GM21447 (cell line): ENCODE measurements around the gene HAAO.
"Not testable (repeated sequence)": the region's sequence is repeated elsewhere in the genome, so short reads cannot be mapped to it uniquely, and the experiment has no call there.

Experiments used
- ATAC-seq: cut with Tn5 transposase; IDR thresholded peaks from one replicate; pipeline ENCODE4 v1.9.1; 2021; ENCODE audit not compliant: unreplicated experiment

HAAO gene

GRCh38 chr2:42752314-42752713 lies 40.1 kb downstream of the HAAO start:
- peak; percentile 60 for ATAC-seq

DNA sequence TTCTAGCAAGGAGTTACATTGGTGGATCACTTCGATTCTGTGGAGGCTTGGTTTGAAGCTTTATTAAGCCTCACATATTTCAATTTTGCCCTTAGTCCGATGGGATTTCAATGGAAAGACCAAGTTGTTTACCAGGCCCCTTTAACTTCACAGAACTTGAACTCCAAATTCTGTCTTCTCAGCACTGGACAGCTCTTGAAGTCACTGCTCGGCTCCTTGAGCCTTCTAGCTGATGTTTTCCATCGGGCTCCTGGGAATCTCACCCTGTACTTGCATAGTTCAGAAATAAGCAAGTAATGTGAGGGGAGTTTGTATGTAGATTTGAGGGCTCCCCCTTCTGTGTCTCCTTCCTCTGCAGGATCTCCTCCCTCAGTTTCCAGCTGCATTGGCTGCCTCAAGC lies 43.5 kb downstream of the HAAO start:
- ATAC-seq = no peak

DNA sequence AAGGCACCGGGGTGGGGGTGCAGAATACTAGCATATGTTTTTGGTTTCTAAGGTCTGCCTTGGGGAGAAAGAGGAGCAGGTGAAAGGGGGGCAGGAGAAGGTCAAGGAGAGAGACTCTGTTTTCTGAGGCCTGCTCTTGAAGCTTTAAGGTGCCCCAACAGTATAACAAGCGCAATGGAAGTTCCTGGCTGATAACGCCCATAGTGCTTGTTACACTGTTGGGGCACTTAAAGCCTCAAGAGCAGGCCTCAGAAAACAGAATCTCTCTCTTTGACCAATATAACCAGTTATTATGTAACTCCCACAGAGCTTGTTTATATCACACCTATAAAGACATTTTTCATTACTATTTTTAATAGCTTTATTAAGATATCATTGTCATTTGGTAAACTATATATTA lies 45.0 kb downstream of the HAAO start:
- no peak for ATAC-seq

DNA sequence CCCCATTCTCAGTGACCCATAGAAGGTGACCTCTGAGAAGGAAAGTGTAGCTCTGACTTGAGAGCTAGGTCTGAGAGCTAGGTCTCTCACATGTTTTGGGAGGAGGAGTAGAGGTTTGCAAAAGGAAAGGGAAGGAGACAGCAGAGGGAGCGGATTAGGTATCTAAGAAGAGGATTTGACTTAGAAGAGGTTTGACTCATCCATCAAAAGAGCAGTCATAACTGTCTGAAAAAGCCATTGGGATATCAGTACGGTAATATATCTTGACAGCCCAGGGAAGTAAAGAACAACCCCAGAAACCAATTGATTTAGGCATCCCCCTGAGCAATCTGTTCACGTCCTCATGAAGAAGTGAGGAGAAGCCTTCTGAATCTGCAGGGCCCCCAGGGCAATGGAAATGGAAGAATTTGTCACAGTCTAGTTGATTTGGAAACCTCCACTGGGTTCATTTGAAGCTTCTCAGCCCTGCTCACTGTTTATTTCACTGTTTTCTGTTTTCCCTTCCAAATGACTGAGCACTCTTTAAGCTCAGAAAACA lies 47.8 kb downstream of the HAAO start:
- no peak for ATAC-seq

- no peak for ATAC-seq
Measured at GRCh38 chr2:42743659-42743990, 48.8 kb downstream of the HAAO start.

DNA sequence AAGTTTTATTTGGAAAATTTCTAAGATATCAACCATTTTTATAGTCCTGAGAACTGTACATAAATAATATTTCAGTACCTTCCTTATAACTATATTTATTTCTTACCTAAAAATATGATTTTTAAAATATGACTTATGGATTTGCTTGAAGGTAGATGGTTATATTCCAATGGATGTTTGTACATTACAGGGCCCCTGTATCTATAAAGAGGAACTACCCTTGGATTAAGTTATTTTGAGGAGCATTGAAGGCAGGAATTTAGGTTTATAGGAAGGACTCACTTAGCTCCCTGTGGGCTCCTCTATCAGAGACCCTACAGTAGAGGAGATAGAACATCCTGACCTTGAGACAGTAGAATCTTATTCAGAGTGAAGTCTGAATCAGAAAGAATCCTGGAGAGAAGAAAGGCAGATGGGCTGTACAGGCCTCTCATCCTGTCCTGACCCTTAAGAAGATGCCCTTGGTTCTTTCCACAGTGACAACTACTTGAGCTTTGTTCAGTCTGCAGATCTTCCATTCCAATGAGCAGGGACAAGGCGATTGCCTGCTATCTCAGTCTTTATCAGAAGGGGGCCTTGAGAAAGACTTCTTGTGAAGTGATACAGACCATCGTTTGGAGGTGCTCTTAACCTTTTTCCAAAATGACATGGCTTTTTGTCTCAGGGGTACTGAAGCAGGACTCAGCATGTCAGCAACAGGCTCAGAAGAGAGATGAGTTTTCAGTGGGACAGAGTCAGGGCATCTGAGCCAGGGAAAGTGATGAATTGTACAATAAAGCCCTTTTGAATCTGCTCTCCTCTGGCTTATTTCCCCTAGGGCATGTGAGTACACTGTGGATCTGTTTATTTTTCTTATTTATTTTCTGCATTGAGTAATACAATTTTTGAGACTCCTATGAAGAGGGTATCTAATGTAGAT lies 49.4 kb downstream of the HAAO start:
- no peak for ATAC-seq

DNA sequence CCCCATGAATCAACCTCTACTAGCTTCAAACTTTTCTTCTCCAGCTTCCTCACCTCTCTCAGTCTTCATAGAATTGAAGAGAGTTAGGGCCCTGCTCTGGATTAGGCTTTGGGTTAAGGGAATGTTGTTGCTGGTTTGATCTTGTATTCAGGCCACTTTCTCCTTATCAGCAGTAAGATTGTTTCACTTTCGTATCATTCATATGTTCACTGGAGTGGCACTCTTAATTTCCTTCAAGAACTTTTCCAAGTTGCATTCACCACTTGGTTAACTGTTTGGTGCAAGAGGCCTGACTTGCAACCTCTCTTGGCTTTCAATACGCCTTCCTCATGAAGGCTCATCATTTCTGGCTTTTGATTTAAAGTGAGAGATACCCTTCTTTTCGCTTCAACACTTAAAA lies 51.2 kb downstream of the HAAO start:
- ATAC-seq = no peak

DNA sequence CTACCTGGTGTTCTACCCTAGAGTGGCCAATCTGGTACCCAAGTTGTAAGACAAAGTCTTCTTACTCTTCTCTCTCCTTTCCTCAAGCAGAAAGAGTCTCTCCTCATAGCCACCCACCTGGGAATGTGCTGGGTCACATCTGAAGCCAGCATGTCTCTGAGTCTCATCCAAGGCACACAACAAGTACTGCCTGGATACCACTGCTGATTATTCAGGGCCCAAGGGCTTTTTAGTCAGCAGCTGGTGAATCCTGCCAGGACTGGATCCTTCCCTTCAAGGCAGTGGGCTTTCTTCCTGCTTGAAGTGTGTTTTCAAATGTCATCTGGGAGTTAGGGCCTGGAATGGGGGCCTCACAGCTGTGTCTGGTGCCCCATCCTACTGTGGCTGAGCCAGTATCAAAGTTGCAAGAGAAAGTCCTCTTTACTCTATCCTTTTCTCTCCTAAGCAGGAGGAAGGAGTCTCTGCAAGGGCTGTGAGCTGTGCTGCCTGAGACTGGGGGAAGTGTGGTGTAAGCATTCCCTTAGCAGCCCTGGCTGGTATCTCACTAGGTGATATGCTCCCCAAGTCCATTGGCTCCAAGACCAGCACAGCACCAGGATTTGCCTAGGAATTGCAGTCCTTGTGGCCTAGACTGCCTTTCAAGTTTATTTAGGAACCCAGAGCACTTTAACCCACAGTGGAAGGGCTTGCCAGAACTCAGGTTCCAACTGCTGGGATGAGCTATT lies 55.6 kb downstream of the HAAO start:
- ATAC-seq = no peak

- no peak for ATAC-seq
Measured at GRCh38 chr2:42733852-42734251, 58.5 kb downstream of the HAAO start.

DNA sequence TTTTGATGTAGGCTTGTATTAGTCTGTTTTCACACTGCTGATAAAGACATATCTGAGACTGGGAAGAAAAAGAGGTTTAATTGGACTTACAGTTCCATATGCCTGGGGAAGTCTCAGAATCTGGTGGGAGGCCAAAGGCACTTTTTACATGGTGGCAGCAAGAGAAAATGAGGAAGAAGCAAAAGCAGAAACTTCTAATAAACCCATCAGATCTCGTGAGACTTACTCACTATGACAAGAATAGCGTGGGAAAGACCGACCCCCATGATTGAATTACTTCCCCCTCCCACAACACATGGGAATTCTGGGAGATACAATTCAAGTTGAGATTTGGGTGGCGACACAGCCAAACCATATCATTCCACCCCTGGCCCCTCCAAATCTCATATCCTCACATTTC lies 61.1 kb downstream of the HAAO start:
- not testable (repeated sequence) for ATAC-seq

DNA sequence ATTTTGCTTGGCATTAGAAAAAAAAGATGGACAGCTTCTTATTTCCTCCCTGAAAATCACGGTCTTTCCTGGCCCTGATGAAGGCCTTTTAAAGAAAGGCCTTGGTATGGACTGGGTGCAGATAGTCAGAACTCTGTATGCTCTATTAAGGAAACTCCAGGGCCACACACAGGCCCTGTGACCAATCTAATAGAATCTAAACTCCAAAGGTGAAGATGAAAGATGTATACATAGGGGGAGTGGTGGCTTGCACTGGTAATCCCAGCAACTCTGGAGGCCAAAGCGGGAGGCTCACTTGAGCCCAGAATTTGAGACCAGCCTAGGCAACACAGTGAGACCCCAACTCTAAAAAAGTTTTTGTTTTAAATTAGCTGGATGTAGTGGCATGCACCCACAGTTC lies 65.7 kb downstream of the HAAO start:
- no peak for ATAC-seq

- ATAC-seq = no peak
Measured at GRCh38 chr2:42725657-42726056, 66.7 kb downstream of the HAAO start.

DNA sequence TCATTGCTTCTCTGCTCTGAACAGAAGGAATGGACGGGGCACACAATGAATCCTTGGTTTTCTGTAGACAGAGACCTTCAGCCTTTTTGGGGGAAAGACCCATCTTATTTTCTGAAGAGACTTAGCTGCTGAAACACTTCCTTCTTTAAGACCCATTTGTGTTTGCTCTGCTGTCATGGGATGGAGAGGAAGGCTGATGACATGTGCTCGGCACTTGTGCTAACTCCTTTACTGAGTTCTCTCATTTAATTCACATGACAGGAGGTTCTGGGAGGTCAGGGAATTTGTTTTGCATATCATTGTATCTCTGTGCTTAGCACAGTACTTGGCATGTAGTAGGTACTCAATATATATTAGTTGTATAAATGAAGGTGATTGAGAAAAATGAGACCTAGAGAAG lies 67.5 kb downstream of the HAAO start:
- no peak for ATAC-seq

DNA sequence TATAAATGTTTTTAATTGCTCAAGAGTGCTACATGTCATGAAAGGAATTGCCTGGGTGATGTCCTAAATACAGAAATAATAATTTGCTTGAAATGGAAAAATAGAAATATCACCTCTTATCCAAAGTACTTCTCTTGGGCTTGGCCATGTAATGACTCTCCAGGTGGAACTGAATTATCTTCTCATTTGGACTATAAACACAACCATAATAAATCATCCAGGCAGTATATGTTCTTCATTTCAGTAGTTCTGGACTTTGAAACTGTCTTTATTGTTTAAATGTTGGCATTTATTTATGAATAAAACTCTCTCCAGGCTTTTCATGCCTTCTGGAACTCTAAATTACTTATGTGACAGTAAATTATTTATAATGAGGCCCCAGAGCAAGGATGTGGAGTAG lies 68.9 kb downstream of the HAAO start:
- ATAC-seq = no peak

GRCh38 chr2:42722320-42723190 lies 69.8 kb downstream of the HAAO start:
- ATAC-seq = peak; percentile 99

DNA sequence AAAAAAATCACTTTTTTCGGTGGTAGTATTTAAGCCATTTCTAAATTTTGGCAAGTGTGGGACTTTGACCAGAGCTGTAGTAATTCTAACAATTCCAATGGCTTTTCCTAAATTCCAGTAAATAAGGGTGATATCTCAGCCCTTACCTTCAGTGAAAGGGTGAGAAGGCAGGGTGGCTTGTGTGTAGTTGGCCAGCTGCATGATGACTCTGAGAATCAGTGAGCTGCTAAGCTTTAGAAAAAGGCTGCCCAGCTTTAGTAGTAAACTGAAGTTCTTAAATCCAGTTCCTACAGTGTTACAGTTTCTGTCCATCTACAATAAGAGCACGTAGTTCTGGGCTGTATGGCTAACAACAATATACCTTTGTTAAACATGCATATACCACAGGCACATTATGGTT lies 70.5 kb downstream of the HAAO start:
- no peak for ATAC-seq
